ENCODE results near the gene FAM228B. TPM values are rescaled to one million over a fixed set of nuclear protein-coding genes. Genes with fewer than 3 reads are reported as not detected.
"Not testable (repeated sequence)": the region's sequence is repeated elsewhere in the genome, so short reads cannot be mapped to it uniquely, and the experiment has no call there.

FAM228B gene
- total RNA-seq, 1 donor from 2014 or later: 6.6 TPM

DNA sequence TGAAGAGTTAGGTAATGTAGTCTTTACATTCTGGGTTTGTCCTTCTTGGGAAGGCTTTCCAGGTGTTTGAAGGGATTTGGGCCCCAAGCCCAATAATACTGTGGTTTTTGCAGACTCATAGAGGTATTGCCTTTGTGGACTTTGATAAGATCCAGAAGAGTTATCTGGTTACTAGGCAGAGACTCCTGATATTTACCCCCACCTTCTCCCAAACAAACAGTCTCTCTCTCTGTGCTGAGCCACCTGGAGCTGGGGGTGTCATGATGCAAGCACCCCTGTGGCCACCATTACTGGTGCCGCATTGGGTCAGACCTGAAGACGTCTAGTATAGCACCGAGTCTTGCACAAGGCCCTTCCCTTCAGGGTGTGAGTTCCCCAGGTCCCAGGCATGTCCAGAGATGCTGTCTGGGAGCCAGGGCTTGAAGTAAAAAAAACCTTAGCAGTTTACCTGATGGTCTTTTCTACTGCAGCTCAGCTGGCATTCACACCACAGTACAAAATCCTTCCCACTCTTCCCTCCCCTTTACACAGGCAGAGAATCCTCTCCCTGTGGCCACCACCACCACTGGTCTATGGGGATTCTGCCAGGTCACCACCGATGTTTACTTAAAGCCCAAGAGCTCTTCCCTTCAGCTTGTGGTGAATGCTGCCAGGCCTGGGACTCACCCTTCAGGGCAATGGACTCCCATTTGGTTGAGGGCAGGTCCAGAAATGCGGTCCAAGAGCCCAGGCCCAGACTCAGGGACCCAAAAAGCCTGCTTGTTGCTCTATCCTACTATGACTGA, 29.3 kb downstream of the FAM228B start:
- intact Hi-C loops (cut with micrococcal nuclease): no loop called here

DNA sequence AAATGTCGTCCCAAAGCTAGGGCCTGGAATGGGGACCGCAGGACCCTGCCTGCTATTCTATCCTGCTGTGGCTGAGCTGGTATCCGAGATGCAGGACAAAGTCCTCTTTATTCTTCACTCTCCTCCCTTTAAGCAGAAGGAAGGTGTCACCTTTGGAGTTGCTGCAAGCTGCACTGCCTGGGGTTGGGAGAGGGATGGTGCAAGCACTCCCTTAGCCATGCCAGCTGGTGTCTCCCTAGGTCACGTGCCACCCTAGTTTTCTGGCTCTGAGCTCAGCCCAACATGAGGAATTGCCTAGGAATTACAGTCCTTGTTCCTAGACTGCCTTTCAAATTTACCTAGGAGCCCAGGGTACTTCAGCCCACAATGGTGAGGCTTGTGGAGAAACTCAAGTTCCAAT, 30.2 kb downstream of the FAM228B start:
- intact Hi-C loops (cut with micrococcal nuclease): no loop called here

DNA sequence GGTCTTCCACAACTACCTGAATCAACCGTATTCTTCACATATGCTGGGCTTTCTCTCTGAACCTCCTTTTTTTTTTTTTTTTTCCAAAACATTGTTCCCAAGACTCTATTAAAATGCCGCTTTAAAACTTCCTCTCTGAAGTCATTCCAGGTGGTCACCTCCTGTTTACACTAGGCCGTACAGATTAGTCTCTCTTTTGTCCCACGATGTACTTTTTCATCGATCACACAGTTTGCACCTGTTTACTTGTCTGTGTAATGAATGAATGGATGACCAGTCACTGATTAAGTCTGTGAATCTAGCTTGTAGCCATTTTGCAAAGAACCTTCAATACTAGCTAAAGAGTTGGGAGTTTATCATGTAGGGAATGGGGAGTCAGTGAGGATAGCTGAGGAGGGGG, 34.9 kb downstream of the FAM228B start:
- intact Hi-C loops (cut with micrococcal nuclease): no loop called here

DNA sequence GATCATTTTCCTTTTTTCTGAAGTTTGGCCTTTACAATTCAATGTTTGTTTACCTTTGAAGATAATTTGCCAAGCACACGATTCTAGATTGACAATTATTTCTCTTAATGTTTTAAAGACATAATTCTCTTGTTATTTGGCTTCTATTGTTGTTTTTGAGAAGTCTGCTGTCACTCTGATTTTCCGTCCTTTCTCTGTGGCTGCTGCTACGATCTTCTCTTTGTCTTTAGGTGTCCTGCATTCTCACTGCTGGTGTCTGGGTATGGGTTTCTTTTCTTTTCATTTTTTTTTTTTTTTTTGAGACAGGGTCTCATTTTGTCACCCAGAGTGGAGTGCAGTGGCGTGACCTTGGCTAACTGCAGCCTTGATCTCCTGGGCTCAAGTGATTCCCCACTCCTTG, 36.4 kb downstream of the FAM228B start:
- intact Hi-C loops (cut with micrococcal nuclease): no loop called here

DNA sequence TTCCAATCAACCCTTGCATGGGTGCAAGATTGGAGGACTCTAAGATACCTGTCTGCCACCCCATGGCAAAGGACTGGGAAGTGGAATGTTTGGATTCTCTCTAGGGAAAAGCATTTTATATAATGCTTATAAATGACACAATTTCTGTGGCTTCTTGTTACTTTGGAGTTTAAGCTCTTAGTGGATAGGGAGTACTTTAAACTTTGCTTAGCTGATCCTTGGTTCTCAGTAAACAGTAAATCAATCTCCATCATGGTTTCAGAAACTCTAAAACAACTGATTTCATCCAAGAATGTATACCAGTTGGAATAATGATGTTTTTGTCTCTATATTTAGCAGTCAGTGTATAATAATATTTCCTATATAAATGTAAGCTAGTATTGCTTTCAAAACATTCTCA, 37.5 kb downstream of the FAM228B start:
- intact Hi-C loops (cut with micrococcal nuclease): no loop called here

DNA sequence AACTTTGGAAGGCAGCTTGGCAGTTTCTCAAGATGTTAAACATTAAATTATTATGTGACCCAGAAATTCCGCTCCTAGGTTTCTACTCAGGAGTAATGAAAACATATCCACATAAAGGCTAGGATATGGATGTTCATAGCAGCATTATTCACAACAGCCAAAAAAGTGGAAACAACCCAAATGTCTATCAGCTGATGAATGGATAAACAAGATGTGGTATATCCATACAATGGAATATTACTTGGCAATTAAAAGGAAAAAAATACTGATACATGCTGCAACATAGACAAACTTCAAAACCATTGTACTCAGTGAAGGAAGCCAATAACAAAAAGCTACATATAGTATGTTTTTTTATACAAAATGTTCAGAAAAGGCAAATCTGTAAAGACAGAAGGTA, 39.2 kb downstream of the FAM228B start:
- intact Hi-C loops (cut with micrococcal nuclease): no loop called here

DNA sequence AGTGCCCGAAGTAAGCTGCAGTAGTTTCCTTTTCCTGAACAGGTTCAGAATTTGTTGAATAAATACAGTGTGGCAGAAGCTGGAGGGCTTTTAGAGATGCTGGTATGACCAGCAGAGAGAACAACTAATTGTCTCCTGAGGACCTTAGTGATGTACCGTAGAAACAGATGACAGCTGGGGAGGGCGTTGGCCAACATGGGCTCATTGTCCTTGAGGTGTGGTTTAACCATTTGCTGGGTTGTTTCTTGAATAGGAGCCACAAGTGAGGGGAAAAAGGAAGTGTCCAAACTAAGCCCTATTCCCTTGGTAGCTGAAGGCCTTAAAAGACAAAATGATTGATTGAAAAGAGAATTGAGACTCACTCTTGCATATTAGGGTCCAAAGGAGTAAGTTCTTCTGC, 39.9 kb downstream of the FAM228B start:
- intact Hi-C loops (cut with micrococcal nuclease): no loop called here

DNA sequence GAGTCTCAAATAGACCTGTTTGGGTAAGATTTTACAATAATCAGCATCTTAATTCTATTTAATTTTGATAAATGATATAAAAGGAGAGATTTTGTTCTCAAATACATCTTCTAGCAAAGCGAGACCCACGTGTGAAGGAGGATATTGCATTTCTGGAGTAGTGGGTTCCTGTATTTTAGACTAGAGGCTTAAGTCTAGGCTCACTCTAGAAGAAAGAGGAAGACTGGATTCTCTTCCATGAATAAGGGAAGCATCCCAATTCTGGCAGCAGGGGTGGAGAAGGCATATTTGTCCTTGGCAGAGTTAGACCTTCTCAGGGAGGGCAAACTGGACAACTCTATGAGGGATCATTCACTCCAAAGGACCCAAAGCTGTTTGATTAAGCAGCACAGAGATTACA, 40.3 kb downstream of the FAM228B start:
- intact Hi-C loops (cut with micrococcal nuclease): no loop called here

DNA sequence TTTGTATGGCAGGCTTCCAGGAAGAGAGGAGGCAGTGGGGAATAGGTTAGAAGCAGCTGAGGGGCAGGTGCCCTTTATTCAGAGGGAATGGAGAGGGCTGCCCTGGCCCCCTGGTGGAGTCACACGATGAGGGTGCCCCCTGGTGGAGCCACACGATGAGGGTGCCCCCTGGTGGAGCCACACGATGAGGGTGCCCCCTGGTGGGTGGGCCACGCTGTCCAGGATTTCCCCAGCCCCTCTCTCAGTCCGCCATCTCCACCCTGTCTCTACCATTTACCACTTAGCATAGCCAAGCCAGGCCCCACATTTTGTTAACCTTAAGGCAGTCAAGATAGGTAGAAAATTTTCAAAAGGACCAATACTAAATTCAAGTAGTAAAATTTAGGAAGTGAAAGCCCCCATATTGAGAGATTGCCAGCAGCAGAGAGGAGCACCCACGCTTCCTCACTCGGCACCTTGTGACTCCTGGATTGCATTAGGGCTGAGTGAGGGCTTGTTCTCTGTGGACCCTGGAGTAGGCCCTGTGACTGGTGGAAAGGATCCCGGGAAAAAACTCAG, 41.2 kb downstream of the FAM228B start:
- intact Hi-C loops (cut with micrococcal nuclease): no loop called here

DNA sequence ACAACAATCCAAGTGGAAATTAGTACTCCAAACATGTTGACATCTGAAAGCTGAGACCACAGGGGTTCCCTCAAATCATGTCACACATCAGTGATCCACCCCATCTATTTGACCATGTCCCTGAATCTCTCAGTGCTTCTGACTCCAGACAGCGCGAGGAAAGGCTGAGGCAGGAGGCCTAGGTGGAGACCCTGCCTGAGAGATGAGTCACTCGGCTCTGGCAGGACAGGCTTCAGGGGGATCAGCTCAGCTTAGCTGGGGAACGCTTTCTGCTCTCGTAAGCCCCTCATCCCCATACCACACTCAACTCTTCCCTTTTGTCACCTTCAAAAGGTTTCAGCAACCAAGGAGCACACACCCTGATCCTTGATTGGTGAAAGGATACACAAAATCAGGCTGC, 45.8 kb downstream of the FAM228B start:
- intact Hi-C loops (cut with micrococcal nuclease): no loop called here

DNA sequence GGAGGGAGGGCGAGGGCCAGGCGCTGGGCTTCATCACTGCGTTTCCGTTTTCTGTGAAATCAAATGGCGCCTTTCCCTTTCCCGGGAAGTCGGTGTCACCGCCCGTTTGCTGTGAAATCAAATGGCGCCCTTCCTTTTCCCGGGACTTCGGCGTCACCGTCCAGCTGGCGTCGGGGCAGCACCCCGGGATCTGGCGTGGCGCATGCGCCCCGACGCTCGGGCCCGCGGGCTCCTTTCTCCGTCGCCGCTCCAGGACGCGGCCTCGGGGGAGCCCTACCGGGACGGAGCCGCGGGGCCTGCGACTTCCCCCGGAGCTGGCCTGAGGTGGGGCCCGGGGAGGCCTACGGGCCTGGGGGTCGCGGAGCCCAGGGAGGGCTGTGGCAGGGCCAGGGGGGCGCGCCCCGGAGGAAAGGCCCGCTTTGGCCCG, 51.6 kb downstream of the FAM228B start, which contains the start of gene FAM228A:
TSS of gene FAM228A (plus strand) at position 203 of the 427 bp plus-strand sequence. CDS start 428 bp downstream, outside the sequence.
- intact Hi-C loops (cut with micrococcal nuclease): no loop called here

DNA sequence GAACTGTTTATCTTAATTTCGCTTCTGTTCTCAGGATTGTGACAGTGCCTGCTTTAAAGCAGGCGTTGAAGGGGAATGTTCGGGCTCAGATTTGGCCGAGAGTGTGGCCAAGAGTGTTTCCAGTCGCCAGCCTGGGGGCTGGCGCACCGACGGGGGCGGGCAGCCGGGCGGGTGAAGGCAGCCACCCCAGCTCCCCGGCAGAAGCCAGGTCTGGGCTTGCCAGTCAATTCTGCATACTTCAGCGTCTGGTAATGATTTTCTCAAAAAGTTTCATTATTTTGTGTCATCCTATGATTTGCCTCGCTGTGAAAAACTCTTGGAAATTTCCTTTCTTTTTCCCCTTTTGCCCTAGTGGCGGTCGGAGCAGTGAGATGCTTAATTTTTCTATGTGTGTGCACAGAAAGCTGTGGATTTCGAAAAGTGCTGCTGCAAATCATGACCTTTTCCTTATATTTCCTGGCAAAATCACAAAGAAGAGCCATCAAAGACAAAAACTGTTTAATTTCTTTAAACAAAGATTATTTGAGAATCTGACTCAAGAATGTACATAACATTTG, 52.4 kb downstream of the FAM228B start:
- intact Hi-C loops (cut with micrococcal nuclease): no loop called here

DNA sequence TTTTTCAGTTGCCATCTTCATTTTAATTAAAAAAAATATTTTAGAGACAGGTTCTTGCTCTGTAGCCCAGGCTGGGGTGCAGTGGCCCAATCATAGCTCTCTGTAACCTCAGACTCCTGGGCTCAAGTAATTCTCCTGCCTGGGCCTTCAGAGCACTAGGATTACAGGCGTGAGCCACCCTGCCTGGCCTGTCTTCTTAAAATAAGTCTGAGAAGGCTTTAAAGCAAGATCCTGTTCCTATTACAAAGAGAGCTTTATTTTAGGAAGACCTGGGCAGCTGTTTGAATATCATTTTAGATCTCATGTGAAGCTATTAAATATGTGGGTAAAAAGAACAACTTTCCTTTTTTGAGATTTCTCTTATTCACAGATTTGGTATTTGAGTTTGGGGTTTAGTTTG, 53.1 kb downstream of the FAM228B start:
- intact Hi-C loops (cut with micrococcal nuclease): no loop called here

DNA sequence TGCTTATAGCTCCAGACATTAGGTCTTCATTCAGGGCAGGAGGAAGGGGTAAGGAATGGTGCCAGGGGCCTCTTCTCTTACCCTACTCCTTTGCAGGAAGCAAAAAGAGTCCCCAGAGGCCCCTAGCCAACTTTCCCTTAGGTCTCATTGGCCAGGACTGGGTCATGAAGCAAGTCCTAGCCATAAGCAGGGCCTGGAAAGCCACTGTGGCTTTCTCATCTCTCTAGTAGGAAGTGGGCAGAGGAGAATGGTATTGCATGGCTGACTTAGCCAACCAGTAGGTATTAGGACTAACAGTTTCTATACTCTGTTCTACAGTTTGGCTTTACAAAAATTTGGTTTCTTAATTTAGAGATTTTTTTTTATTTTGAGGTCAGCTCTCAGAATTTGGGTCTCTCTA, 56.4 kb downstream of the FAM228B start:
- intact Hi-C loops (cut with micrococcal nuclease): no loop called here

DNA sequence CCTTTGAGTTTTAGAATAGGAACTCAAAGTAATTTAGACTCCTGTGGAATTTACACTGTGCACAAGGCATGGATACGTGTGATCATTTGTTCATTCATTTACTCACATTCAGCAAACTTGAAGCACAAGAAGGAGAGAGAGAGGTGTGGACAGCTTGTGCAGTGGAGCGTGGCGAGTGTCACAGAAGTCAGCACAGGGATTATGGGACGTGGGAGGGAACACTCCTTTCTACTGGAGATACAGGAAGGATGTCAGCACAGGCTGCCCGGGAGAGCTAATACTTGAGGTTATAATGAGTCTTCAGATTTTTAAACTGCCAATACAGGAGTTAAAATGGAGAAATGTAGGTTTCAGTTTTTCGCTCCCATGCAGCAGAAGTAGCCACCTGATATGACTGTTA, 58.6 kb downstream of the FAM228B start:
- intact Hi-C loops (cut with micrococcal nuclease): no loop called here

DNA sequence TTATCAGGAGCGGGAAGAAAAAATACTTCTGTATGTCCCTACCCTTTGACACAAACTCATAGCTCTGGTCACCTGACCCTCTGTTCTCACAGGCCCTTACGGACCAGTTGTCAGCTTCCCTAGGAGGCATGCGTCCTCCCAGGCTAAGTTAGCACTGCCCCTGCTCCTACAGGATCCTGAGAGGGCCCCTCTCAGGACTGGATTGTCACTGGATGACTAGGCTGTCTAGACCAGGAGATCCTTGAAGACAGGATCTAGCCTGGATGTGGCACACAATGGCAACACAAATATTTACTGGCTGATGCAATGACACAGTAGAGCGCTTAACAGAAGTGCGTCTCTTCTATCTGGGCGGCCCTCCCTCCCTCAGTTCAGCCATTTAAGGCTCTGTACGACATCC, 59.2 kb downstream of the FAM228B start:
- intact Hi-C loops (cut with micrococcal nuclease): no loop called here

DNA sequence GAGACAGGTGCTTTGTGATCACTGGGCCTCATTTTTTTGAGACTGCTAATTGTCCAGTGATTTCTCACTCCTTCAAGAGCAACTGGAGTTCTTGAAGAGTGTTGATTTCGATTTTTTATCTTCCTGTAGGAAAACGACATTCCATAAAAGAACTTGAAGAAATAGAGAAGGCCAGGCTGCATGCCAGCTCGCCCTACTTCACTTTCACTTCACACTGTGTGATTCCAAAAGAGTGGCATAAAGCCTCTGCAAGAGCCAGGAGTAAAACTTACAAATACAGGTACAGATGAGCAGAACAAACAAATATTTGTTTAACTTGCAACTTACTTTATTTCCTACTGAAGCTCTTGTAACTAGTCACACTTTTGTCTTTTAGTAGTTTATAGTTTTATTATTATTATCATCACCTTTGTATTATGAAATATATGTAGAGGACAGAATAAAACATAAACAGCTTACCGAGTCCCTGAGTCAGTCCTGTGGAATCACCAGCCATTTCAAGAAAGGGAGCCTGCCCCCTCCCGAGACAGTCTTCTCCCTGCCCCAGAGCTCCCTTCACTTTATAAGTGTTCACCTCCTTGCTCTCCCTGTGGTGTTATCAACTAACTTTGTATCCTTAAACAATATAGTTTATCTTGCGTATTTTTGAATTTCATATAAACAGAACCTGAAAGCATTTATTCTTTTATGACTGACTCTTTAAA, 60.2 kb downstream of the FAM228B start:
- intact Hi-C loops (cut with micrococcal nuclease): no loop called here

DNA sequence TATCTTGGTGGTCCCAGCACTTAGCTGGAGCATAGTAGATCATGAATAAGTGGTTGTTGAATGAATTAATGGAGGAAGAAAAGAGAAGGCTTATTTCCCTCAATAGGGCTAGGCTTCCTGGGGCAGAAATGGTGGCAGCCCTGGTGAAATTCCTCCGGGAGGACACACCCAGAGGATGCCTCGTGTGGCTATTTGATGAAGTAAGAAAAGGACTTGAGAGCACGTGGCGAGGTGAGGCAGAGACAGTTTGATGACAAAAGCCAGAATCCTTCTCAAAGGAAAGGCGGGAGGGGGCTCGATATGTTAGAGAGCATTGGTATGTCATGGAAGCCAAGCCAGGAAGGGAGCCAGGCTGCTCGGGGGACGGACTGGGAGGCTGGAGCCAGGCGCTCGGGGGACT, 66.3 kb downstream of the FAM228B start:
- intact Hi-C loops (cut with micrococcal nuclease): no loop called here

DNA sequence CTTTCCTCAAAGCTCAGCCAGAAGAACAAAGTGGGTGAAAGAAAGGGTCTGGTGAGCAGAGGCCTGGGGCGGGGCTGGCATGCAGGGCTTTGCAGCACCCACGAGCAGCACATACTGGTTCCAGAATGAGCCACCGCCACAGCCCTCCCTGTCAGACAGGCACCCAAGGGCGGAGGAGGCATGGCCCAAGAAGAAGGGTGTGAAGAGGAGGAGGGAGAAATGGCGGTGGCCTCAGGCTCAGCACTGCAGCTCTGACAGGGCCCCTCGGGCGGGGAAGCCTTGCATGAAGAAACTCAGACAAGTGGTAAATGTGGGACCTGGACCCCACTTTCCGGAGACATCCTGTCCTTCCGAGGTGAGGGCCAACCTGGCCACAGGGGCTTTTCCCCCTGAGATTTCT, 67.2 kb downstream of the FAM228B start:
- intact Hi-C loops (cut with micrococcal nuclease): no loop called here

DNA sequence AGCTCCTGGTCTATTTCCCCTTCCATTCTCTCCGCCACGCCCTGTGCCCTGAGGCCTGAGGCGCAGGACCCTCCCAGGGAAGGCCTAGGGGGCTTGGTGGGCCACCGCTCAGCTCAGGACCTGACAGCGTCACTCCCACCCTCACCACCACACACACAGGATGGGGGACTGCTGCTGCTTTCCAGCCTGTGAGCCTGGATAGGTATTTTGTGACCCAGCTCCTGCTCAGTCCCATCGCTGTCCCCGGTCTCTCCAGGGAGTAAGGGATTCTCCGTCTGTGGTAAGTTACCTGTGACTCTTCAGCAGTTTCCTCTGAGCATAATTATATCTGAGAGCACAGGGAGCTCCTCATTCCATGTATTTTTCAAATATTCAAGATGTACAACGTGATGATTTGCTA, 67.9 kb downstream of the FAM228B start:
- intact Hi-C loops (cut with micrococcal nuclease): no loop called here

DNA sequence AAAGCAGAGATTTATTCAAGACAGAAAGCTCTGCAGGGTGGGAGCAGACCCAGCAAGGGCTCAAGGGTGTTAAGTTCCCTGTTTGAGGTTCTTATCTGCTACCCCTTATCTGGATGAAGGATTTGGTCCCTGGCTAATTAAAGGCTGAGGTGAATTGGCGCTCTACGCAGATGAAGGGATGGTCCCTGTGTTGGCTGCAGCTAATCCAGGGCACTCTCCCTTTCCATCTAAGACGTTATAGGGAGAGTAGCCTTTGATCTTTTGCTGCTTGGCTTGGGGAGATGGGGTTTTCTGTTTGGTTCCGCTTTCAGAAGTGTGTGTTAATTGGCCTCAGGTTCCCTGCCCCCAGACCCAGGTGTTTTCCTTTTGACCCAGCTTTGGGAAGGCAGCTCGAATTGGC, 68.6 kb downstream of the FAM228B start:
- intact Hi-C loops (cut with micrococcal nuclease): no loop called here

DNA sequence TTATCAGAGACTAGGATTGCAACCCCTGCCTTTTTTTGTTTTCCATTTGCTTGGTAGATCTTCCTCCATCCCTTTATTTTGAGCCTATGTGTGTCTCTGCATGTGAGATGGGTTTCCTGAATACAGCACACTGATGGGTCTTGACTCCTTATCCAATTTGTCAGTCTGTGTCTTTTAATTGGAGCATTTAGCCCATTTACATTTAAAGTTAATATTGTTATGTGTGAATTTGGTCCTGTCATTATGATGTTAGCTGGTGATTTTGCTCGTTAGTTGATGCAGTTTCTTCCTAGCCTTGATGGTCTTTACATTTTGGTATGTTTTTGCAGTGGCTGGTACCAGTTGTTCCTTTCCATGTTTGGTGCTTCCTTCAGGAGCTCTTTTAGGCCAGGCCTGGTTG, 73.9 kb downstream of the FAM228B start:
- intact Hi-C loops (cut with micrococcal nuclease): not testable (repeated sequence)
